Neural cell (in vitro differentiated cells): Measurements from ENCODE around the gene ANAPC1.
"Not testable (repeated sequence)": the region's sequence is repeated elsewhere in the genome, so short reads cannot be mapped to it uniquely, and the experiment has no call there.

ENCODE experiments used
- CTCF ChIP-seq: fragments of 450-650 bp; IDR thresholded peaks from 2 replicates; pipeline ENCODE4 v1.5.1; 2014; ENCODE audit warnings: antibody characterized with exemption, mild to moderate bottlenecking, moderate library complexity; ENCODE audit not compliant: poor library complexity, severe bottlenecking
- EP300 ChIP-seq: fragments of 450-650 bp; conservative IDR thresholded peaks from 2 replicates; pipeline ENCODE4 v1.6.1; 2014; ENCODE audit warnings: antibody characterized with exemption, mild to moderate bottlenecking, moderate library complexity; ENCODE audit not compliant: poor library complexity, severe bottlenecking
- EZH2 ChIP-seq: fragments of 200-600, 300-800 bp; shearing (Covaris generic), sonication (generic); IDR thresholded peaks from 2 replicates; pipeline ENCODE4 v1.6.1; 2014; ENCODE audit warnings: antibody characterized with exemption, low read length, borderline replicate concordance, mild to moderate bottlenecking; ENCODE audit not compliant: insufficient read depth, poor library complexity, severe bottlenecking
- POLR2AphosphoS5 ChIP-seq: IDR thresholded peaks from 2 replicates; pipeline ENCODE4 v1.6.1; 2012
- RAD21 ChIP-seq: fragments of 450-650 bp; conservative IDR thresholded peaks from 2 replicates; pipeline ENCODE4 v1.6.1; 2014; ENCODE audit warnings: antibody characterized with exemption, mild to moderate bottlenecking, moderate library complexity
- SMC3 ChIP-seq: fragments of 450-650 bp; conservative IDR thresholded peaks from 2 replicates; pipeline ENCODE4 v1.6.1; 2014; ENCODE audit warnings: antibody characterized with exemption, mild to moderate bottlenecking, moderate library complexity; ENCODE audit not compliant: poor library complexity

GRCh38 chr2:111834221-111834620 lies 49.8 kb downstream of the ANAPC1 start:
- not testable (repeated sequence) for TF ChIP-seq CTCF, EZH2, EP300, POLR2AphosphoS5, RAD21, SMC3
